OCI-M2 (cell line): Measurements from ENCODE around the gene TMC7.
"Not testable (repeated sequence)": the region's sequence is repeated elsewhere in the genome, so short reads cannot be mapped to it uniquely, and the experiment has no call there.

Experiments used
- DNase-seq: peaks from one replicate; lab custom pipeline; 2025; ENCODE audit not compliant: unreplicated experiment; lab: John Stamatoyannopoulos, UW

Gene TMC7

GRCh38 chr16:18983565-18984434 lies at the start of gene TMC7:
TSS of gene TMC7 (plus strand) at chr16:18983934. CDS start at chr16:18984064, 130 bp downstream.
- peak; percentile 32 for DNase-seq

- no peak for DNase-seq
Measured at GRCh38 chr16:18936727-18937340, 46.9 kb upstream of the TMC7 start.

GRCh38 chr16:18937390-18937789 lies 46.3 kb upstream of the TMC7 start:
- no peak for DNase-seq

- DNase-seq, result no peak
Measured at GRCh38 chr16:18938986-18939385, 44.7 kb upstream of the TMC7 start.

- DNase-seq, result no peak
Measured at GRCh38 chr16:18941471-18941870, 42.3 kb upstream of the TMC7 start.

- DNase-seq, result no peak
Measured at GRCh38 chr16:18942061-18942460, 41.7 kb upstream of the TMC7 start.

GRCh38 chr16:18943414-18943813 lies 40.3 kb upstream of the TMC7 start:
- no peak for DNase-seq

GRCh38 chr16:18945233-18945632 lies 38.5 kb upstream of the TMC7 start:
- DNase-seq, result no peak

GRCh38 chr16:18948372-18949020 lies 35.2 kb upstream of the TMC7 start:
- no peak for DNase-seq

GRCh38 chr16:18950469-18951185 lies 33.1 kb upstream of the TMC7 start:
- DNase-seq, result no peak

GRCh38 chr16:18953547-18953946 lies 30.2 kb upstream of the TMC7 start:
- DNase-seq, result no peak

GRCh38 chr16:18955874-18956580 lies 27.7 kb upstream of the TMC7 start:
- not testable (repeated sequence) for DNase-seq

- DNase-seq, result not testable (repeated sequence)
Measured at GRCh38 chr16:18956658-18957241, 27.0 kb upstream of the TMC7 start.

- DNase-seq, result no peak
Measured at GRCh38 chr16:18958621-18959029, 25.1 kb upstream of the TMC7 start.

- DNase-seq, result no peak
Measured at GRCh38 chr16:18959031-18959505, 24.7 kb upstream of the TMC7 start.

GRCh38 chr16:18965555-18965954 lies 18.2 kb upstream of the TMC7 start:
- no peak for DNase-seq

GRCh38 chr16:18966791-18967190 lies 16.9 kb upstream of the TMC7 start:
- DNase-seq, result no peak

- DNase-seq, result peak; percentile 45
Measured at GRCh38 chr16:18969050-18969854, 14.5 kb upstream of the TMC7 start.

- DNase-seq, result no peak
Measured at GRCh38 chr16:18969855-18970240, 13.9 kb upstream of the TMC7 start.
